ENCODE measurements around the gene HS3ST3B1.

The HS3ST3B1 gene

GRCh38 chr17:14303343-14304221 is 2.7 kb downstream of the HS3ST3B1 start:
- DNase-seq, result peak; percentile 39

GRCh38 chr17:14304222-14304772 is 3.4 kb downstream of the HS3ST3B1 start:
- DNase-seq, result no peak

DNA sequence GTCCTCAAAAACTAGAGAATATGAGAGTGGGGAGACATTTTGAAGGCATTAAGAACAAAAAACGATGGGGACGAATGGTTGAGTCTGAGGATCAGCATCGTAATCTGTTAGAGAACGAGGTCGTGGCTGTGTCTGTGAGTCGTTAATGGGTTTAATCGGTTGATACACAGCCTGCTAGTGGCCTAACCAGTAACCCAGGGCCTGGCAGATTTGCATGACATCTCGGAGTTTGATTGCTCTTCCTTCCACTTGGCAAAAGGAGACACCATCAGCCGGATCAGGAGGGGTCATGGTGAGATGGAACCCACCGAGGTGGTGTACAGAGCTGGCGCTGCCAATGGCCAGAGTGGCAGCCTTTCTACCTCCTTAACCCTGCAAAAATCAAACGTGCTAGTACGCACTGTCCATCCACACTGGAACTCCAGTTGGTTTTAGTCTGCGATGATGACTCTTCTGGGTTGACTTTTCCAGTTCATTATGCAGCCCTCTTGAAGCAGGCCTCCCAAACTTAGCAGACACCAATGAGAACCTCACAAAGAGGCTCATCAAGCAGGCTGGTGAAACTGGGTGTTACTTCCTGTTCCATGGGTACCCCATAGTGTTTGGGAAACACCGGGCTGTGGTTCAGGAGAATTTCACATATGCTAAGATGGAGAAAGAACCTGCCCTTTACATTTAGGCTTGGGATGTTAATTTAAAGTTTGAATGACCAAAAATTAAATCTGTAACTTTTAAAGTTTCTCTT is 4.1 kb downstream of the HS3ST3B1 start:
- DNase-seq, result no peak

DNA sequence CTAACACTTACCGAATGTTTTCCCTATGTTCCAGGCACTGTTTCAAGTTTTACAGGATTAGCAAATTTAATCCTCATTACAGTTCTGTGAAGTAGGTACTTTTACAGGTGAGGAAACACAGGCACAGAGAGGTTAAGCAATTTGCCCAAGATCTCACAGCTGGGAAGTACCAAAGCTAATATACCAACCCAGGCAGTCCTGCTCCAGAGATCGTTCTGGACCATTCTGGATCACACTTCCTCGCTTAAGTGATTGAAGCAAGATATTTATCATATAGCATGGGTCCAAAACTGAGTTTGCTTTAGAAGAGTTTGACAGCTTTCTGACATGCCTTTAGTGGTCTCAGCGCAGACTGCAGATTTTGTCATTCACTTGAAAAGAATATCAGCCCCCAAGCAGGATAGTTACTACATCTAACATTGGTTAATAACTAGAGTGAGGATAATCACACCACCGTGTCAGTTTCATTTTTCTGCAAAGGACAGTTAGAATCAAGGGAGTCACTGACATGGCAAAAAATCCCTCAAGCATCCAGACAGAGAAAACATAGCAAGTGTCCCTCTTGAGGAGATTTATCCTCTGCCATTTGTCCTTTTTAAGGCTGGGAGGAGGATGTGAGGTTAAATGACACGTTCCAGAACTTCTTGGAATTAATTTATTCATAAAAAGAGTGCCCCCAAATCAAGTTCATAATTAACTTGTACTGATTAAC is 5.1 kb downstream of the HS3ST3B1 start:
- no peak for DNase-seq

- no peak for DNase-seq
Observed at GRCh38 chr17:14306596-14306995, 5.7 kb downstream of the HS3ST3B1 start.

- DNase-seq, result no peak
Observed at GRCh38 chr17:14307560-14308024, 6.7 kb downstream of the HS3ST3B1 start.

DNA sequence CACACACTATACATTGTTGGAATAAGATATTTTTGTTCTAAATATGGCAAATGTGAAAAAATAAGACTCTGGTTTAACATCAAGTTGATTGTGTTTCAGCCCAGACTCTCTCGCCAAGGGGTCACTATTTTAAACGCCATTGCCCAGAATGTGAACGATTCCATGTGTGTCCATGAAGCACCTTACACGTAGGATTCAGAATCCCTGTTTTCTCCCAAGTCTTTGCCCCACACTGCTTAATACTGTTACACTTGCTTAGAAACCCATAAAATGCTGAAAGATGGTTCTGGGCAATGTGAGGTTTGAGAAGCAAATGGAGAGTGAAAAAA is 7.7 kb downstream of the HS3ST3B1 start:
- no peak for DNase-seq

GRCh38 chr17:14308965-14309879 is 8.3 kb downstream of the HS3ST3B1 start:
- DNase-seq, result peak; percentile 95

DNA sequence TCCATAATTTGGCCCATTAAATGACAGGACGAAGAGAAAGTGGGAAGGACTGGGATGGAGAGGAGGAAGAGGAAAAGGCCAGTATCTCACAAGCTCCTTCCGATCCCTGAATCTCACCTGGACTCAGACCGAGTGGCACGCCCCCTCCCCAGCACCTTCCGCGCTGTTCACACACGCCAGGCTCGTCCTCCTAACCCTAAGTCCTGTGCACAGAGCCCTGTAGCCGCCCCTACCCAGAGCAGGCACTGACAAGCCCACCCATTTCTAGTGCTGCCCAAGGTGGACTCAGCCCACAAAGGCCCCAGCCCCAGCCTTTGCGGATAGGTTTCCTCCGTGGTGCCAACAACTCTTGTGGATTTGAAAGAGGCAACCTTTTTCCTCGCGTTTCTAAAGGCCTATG is 9.2 kb downstream of the HS3ST3B1 start:
- DNase-seq, result no peak

- no peak for DNase-seq
Observed at GRCh38 chr17:14310605-14311004, 9.7 kb downstream of the HS3ST3B1 start.

DNA sequence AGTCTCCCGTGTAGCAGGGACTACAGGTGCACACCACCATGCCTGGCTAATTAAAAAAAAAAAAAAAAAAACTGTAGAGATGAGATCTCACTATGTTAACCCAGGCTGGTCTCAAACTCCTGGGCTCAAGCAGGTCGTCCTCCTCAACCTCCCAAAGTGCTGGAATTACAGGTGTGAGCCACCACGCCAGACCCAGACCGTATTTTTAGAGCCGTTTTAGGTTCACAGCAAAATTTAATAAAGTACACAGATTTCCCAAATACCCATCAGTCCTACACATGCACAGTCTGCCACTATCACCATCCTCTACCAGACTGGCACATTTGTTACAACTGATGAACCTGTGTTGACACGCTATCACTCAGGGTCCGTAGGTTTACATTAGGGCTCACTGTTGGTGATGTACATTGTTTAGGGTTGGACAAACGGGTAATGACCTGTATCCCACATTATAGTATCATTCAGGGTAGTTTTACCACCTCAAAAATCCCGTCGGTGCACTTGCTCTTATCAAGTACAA is 10.4 kb downstream of the HS3ST3B1 start:
- no peak for DNase-seq

DNA sequence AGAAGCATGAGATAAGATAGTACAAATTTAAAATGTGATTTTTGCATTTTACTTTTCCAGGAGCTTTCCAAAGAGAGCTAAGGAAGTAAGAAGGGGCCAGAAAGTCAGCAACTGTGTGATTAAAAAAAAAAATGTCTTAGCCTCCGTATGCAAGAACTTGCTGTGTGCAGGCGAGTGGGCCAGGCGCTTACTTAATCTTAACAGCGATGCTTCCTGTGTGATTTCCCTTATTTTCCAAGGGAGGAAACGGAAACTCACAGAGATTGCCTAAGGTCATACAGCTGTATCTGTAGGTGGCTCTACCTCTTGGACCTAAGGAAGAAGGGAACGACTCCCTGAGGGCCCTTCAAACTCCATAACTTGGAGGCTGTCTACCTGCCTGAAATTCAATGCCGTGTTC is 11.1 kb downstream of the HS3ST3B1 start:
- no peak for DNase-seq

GRCh38 chr17:14312522-14312921 is 11.6 kb downstream of the HS3ST3B1 start:
- no peak for DNase-seq

GRCh38 chr17:14316126-14316832 is 15.4 kb downstream of the HS3ST3B1 start:
- no peak for DNase-seq

DNA sequence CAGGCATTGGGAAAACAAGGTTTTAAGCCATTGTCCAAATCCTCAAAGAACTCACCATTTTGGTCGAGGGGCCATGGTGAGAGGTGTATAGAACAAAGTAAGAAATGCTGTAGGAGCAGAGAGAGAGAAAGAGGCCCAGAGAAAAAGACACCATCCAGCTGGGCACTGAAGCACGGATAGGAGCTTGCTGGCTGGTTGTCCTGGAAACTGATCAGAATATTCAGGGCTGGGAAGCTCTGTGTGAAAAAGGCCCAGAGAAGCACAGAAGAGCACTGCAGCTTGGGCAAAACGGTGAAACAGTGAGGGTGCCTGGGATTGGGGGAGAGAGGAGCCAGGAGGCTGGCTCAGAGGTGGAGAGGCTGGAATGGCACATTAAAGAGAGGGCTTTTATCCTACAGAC is 16.5 kb downstream of the HS3ST3B1 start:
- no peak for DNase-seq

- DNase-seq, result no peak
Observed at GRCh38 chr17:14318109-14318917, 17.4 kb downstream of the HS3ST3B1 start.

GRCh38 chr17:14318918-14319205 is 18.0 kb downstream of the HS3ST3B1 start:
- DNase-seq, result peak; percentile 36

DNA sequence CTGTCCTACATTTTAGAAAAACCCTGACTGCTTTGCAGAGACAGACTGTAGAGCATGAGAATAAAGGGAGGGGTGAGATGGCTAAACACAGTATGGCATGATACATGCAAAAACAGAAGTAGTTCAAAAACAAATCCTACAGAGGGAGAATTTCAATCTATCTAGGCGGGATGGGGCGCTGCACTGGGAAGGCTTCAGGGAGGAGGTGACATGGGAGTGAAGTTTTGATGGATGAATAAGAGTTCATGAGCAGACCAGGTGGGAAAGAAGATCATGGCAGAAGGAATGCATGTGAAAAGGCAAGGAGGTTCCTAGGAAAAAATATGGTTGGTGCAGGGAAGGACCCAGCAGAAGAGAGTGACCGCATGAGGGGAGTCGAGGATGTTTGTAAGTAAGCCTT is 19.2 kb downstream of the HS3ST3B1 start:
- no peak for DNase-seq

DNA sequence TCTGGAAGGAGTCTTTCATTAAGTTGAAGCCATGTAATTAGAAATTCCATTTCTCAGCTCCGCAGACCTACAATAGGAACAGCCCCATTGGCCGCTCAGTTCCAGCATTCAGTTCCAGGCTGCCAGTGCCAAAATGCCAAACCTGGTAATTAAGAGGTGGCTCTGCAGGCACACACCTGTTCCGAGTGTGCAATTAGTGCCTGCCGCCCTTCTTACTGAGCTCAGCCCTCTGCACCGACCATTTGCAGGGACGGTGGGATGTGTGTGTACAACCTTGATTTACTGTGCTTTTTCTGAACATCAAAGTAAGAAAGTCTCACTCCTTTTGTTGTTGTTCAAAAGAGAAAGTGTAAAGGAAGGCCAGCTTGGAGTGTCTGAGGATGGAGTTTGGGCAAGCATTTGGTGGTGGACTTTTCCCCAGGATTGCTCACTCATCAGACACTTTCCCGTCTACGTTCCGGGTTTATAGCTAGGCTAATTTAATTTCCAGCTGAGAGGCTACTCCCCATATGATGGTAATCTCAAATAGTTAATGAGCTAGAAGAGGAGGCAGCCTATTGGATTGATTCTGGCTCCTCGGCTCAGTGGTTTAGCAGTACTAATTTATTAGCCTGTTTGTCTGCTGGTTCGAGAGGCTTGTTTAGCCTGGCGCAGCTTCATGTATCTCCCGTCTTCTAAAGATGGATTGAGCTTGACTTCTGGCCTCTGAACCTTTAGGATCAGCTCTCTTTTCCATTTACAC is 20.0 kb downstream of the HS3ST3B1 start:
- DNase-seq, result no peak

DNA sequence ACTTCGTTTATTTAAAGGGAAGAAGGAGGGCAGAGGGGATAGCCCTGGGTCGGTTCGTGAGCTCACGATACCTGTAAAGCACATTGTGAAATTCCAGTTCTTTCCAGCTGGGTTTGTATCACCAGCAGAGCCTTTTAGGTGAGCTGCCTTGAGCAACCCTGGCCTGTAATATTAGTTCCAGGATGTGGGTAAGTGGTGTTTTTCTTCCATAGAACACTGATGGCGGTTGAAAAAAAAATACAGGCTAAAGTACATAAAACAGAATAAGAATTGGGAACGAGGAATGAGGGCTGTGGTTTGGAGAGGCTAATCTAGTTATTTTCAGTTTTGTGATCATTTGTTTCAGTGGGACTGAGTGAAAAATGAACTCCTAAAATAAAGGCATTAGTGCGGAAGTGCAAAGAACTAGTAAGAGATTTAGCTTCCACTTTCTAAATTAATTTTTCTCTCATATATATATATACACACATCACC is 20.6 kb downstream of the HS3ST3B1 start:
- no peak for DNase-seq

Measured in activated CD4-positive, alpha-beta T cell treated with anti-CD3 and anti-CD28 coated beads for 48 hours (primary cell).